ENCODE measurements around the gene SEPTIN11.

Gene SEPTIN11

DNA sequence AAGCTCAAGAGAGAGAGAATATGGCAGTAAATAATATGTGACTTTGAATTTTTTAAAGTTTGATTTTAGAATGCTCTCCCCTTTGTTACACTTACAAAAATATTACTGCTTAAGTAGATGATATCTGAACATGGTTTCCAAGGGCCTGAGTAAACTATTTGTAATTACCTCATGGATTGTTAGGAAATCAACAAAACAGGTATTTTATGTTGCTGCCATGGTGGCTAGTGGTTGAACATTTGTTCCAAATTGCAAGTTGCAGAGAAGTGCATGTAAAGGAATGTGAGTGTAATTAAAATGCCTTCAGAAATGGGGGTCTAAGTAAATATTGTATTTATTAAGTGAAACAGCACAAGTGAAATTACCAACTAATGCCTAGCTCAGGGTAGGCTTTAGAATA is 27.6 kb downstream of the SEPTIN11 start:
- DNase-seq (ENCODE audit: low spot score), result no peak
- TF ChIP-seq, protein P1, sequence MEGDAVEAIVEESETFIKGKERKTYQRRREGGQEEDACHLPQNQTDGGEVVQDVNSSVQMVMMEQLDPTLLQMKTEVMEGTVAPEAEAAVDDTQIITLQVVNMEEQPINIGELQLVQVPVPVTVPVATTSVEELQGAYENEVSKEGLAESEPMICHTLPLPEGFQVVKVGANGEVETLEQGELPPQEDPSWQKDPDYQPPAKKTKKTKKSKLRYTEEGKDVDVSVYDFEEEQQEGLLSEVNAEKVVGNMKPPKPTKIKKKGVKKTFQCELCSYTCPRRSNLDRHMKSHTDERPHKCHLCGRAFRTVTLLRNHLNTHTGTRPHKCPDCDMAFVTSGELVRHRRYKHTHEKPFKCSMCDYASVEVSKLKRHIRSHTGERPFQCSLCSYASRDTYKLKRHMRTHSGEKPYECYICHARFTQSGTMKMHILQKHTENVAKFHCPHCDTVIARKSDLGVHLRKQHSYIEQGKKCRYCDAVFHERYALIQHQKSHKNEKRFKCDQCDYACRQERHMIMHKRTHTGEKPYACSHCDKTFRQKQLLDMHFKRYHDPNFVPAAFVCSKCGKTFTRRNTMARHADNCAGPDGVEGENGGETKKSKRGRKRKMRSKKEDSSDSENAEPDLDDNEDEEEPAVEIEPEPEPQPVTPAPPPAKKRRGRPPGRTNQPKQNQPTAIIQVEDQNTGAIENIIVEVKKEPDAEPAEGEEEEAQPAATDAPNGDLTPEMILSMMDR (IDR thresholded peaks at IDR 0.05; ENCODE audit: borderline replicate concordance, control extremely low read depth, extremely low read depth, insufficient read depth, missing control alignments), result no peak
- in situ Hi-C loops (cut with MboI; ENCODE audit: low sequenced_read_pairs, unreplicated experiment), result no loop called here

DNA sequence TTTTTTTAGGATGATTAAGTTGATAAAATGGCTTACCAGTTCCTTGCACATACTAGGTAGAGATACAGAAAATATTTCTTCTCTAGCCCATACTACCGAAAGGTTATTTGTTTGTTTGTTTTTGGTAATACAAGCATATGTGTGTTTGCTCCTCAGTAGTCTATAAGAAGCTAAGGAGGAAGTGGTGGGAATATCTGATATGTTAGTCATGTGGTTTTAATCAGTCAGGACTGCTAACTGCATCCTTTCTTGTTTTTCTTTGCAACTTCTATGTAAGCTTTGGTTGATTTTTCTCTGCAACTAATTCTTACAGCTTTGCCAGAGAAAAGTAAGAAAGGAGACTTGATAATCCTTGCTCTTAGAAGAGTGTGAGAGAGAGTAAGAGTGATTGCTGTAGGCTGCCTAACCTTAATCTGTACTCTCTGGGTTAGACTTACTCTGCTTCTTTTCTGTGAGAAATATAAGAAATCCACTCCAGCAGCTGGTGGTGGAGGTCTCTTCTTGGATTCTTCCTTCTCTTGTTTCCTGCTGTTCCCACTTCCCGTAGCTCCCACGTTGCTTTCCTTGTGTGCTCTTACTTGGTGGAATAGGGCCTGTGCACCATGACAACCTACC is 28.3 kb downstream of the SEPTIN11 start:
- in situ Hi-C loops (cut with MboI; ENCODE audit: low sequenced_read_pairs, unreplicated experiment), result no loop called here
- DNase-seq (ENCODE audit: low spot score), result no peak
- TF ChIP-seq, protein P1 (IDR thresholded peaks at IDR 0.05; ENCODE audit: borderline replicate concordance, control extremely low read depth, extremely low read depth, insufficient read depth, missing control alignments), result no peak

DNA sequence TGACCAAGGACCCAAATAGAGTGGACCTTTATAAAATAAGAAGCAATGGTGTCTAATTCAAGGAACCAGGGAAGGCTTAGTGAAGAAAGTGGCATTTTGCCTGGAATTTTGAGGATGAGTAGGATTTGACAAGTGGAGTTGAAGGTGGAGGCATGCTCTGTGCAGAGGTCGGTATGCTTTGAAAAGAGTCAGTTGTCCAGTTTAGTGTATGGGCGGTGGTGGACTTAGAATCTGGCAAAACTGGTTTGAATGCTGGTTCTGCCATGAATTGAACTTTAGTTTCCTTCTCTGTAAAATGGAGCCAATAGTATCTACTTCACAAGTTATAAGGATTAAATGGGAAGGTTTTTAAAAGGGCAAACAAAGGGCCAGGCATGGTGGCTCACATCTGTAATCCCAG is 29.7 kb downstream of the SEPTIN11 start:
- in situ Hi-C loops (cut with MboI; ENCODE audit: low sequenced_read_pairs, unreplicated experiment), result no loop called here
- DNase-seq (ENCODE audit: low spot score), result no peak
- TF ChIP-seq, protein P1 (IDR thresholded peaks at IDR 0.05; ENCODE audit: borderline replicate concordance, control extremely low read depth, extremely low read depth, insufficient read depth, missing control alignments), result no peak

DNA sequence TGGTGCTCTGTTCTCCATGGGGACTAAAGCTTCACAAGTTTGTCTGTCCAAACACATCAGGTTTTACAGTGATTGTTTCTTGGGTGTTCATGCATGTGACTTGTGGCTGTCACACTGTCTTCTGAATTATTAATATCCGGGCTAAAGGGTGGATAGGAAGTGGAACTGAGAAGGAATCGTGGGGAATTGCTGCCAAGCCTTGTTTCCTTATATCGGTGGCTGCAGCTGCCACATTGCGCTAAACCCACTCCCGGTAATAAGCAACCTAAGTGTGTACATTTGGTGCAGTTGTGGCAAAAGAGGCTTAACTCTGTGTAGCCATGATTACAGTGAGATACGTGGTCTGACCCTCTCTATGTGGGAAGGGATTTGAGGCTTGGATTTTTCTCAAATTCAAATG is 30.7 kb downstream of the SEPTIN11 start:
- TF ChIP-seq, protein P1 (IDR thresholded peaks at IDR 0.05; ENCODE audit: borderline replicate concordance, control extremely low read depth, extremely low read depth, insufficient read depth, missing control alignments), result no peak
- no peak for DNase-seq (ENCODE audit: low spot score)
- in situ Hi-C loops (cut with MboI; ENCODE audit: low sequenced_read_pairs, unreplicated experiment), result no loop called here

DNA sequence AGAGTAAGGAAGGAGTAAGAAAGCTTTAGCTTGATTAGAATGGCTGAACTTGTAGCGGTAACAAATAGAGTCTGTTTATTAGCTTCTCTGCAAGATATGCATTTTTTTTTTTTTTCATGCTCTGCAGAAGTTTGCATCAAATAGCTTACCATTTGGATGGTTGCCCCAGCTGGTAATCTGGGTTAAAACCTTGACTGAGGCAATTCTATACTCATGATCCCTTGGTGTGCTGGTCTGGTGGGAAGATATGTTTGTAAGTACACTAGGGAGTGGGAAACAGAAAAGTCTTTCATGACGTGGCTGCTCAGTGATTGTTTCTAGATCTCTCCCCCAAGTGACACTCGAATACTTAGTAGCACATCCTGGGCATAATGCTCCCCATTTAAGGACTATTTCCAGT is 32.1 kb downstream of the SEPTIN11 start:
- TF ChIP-seq, protein P1 (IDR thresholded peaks at IDR 0.05; ENCODE audit: borderline replicate concordance, control extremely low read depth, extremely low read depth, insufficient read depth, missing control alignments), result no peak
- no peak for DNase-seq (ENCODE audit: low spot score)
- in situ Hi-C loops (cut with MboI; ENCODE audit: low sequenced_read_pairs, unreplicated experiment), result no loop called here

DNA sequence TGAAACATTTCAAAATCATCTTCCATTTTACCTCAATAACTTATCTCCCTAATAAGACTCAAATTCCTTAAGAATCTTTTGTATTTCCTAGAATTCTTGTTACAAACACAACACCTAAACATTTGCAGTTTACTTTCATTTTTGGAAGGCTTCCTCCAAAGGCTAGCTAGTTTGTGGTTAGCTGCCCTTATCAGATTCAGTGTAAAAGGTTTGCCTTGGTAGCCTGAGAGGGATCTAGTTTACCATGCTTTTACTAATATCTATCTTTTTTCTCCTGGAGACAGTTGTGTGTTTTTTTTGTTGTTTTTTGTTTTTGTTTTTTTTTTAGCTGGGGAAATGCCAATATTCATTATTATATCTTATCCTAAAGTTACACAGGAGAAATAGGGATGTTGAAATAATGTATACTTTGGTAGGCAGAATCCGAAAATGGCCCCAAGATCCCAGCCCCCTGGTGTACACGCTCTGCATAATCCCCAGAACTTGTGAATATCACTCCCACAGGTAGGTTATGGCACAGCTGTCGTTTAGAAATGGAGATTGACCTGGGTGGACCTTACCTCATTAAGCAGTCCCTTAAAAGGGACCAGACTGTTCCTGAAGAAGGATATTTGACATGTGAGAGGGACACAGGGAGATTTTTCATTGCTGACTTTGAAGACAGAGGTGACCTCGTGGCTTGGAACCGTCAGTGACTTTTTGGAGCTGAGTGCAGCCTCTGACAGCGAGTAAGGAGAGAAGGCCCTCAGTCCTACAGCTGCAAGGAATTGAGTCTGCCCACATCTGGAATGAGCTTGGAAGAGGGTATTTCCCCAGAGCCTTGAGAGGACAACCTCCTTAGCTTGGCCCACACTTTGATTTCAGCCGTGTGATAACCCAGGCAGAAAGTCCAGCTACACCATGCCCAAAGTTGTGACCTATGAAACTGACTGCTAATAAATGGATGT is 33.4 kb downstream of the SEPTIN11 start:
- in situ Hi-C loops (cut with MboI; ENCODE audit: low sequenced_read_pairs, unreplicated experiment), result no loop called here
- TF ChIP-seq, protein P1 (IDR thresholded peaks at IDR 0.05; ENCODE audit: borderline replicate concordance, control extremely low read depth, extremely low read depth, insufficient read depth, missing control alignments), result no peak
- no peak for DNase-seq (ENCODE audit: low spot score)

All from GM13976 (cell line).